ENCODE data around the gene WWOX.

Gene WWOX

GRCh38 chr16:78763821-78764440, 664.5 kb downstream of the WWOX start:
- TF ChIP-seq REST (IDR thresholded peaks at IDR 0.05; ENCODE audit: insufficient read depth in 1 of 2, low read depth in 2 of 2, low read length in 2 of 2): no peak
- no peak for TF ChIP-seq SIN3A (IDR thresholded peaks at IDR 0.05; ENCODE audit: borderline replicate concordance, insufficient read depth, low read length)
- TF ChIP-seq FOXP2 (optimal IDR thresholded peaks at IDR 0.05; ENCODE audit: borderline replicate concordance, extremely low read depth, extremely low read length, insufficient read depth): no peak
- TF ChIP-seq TAF1 (IDR thresholded peaks at IDR 0.05; ENCODE audit: borderline replicate concordance, insufficient read depth, low read length): no peak
- no peak for TF ChIP-seq POLR2AphosphoS5 (IDR thresholded peaks at IDR 0.05; ENCODE audit: low read depth, low read length)

- no peak for TF ChIP-seq POLR2AphosphoS5 (IDR thresholded peaks at IDR 0.05; ENCODE audit: low read depth, low read length)
- TF ChIP-seq SIN3A (IDR thresholded peaks at IDR 0.05; ENCODE audit: borderline replicate concordance, insufficient read depth, low read length): no peak
- TF ChIP-seq FOXP2 (optimal IDR thresholded peaks at IDR 0.05; ENCODE audit: borderline replicate concordance, extremely low read depth, extremely low read length, insufficient read depth): no peak
- TF ChIP-seq REST (IDR thresholded peaks at IDR 0.05; ENCODE audit: insufficient read depth in 1 of 2, low read depth in 2 of 2, low read length in 2 of 2): no peak
Measured at GRCh38 chr16:78764478-78764877, 665.0 kb downstream of the WWOX start.

GRCh38 chr16:78768226-78768625, 668.8 kb downstream of the WWOX start:
- TF ChIP-seq SIN3A (IDR thresholded peaks at IDR 0.05; ENCODE audit: borderline replicate concordance, insufficient read depth, low read length) (no peak), TAF1 (IDR thresholded peaks at IDR 0.05; ENCODE audit: borderline replicate concordance, insufficient read depth, low read length) (no peak), REST (IDR thresholded peaks at IDR 0.05; ENCODE audit: insufficient read depth in 1 of 2, low read depth in 2 of 2, low read length in 2 of 2) (no peak), POLR2AphosphoS5 (IDR thresholded peaks at IDR 0.05; ENCODE audit: low read depth, low read length) (no peak), FOXP2 (optimal IDR thresholded peaks at IDR 0.05; ENCODE audit: borderline replicate concordance, extremely low read depth, extremely low read length, insufficient read depth) (no peak)

GRCh38 chr16:78768718-78769117, 669.3 kb downstream of the WWOX start:
- TF ChIP-seq POLR2AphosphoS5 (IDR thresholded peaks at IDR 0.05; ENCODE audit: low read depth, low read length) (no peak), SIN3A (IDR thresholded peaks at IDR 0.05; ENCODE audit: borderline replicate concordance, insufficient read depth, low read length) (no peak), REST (IDR thresholded peaks at IDR 0.05; ENCODE audit: insufficient read depth in 1 of 2, low read depth in 2 of 2, low read length in 2 of 2) (no peak), FOXP2 (optimal IDR thresholded peaks at IDR 0.05; ENCODE audit: borderline replicate concordance, extremely low read depth, extremely low read length, insufficient read depth) (no peak), TAF1 (IDR thresholded peaks at IDR 0.05; ENCODE audit: borderline replicate concordance, insufficient read depth, low read length) (no peak)
